ENCODE results near the gene LRRC59. TPM values are rescaled to one million over a fixed set of nuclear protein-coding genes. Genes with fewer than 3 reads are reported as not detected.

LRRC59 gene
- total and polyA plus RNA-seq, 2 of the 13 experiments (the other 11 are each of a cell fraction or from before 2014, with no cell fraction given): 87.3 to 222 TPM

GRCh38 chr17:50396261-50397110 lies 837 bp downstream of the LRRC59 start (continued):
- TF ChIP-seq KIAA2018 (CRISPR knock-in tag; IDR thresholded peaks at IDR 0.05; ENCODE audit: borderline replicate concordance): no peak
- no peak for TF ChIP-seq KLF13 (CRISPR knock-in tag; IDR thresholded peaks at IDR 0.05)
- TF ChIP-seq ZNF225 (CRISPR knock-in tag; IDR thresholded peaks at IDR 0.05): no peak
- TF ChIP-seq PCBP2 (optimal IDR thresholded peaks at IDR 0.05; ENCODE audit: low read depth, low read length, poor library complexity, severe bottlenecking): no peak
- no peak for TF ChIP-seq STAT6 (CRISPR knock-in tag; IDR thresholded peaks at IDR 0.05; ENCODE audit: borderline replicate concordance)
- no peak for TF ChIP-seq THYN1 (CRISPR knock-in tag; IDR thresholded peaks at IDR 0.05; ENCODE audit: borderline replicate concordance, low read depth)
- TF ChIP-seq MED8 (CRISPR knock-in tag; IDR thresholded peaks at IDR 0.05; ENCODE audit: insufficient replicate concordance): no peak
- peak; percentile 72; the same call in 1 of the 2 replicates for TF ChIP-seq AKAP8 (CRISPR knock-in tag; IDR thresholded peaks at IDR 0.05)
- TF ChIP-seq ETS1 (CRISPR knock-in tag; IDR thresholded peaks at IDR 0.05): no peak
- no peak for TF ChIP-seq JDP2 (CRISPR knock-in tag; IDR thresholded peaks at IDR 0.05; ENCODE audit: borderline replicate concordance)
- no peak for TF ChIP-seq ZNF574 (CRISPR knock-in tag; IDR thresholded peaks at IDR 0.05)
- TF ChIP-seq SALL1 (CRISPR knock-in tag; IDR thresholded peaks at IDR 0.05): peak; percentile 18; the same call in 1 of the 2 replicates

Data from HepG2 (cell line).